Body of pancreas (tissue), 4 donors: Measurements from ENCODE around the gene SLC9A9.

Experiments used
- POLR2A ChIP-seq, 3 donors: fragments of 450-650 bp; IDR thresholded peaks; one replicate each; pipeline ENCODE4 v1.6.1; 2016; ENCODE audit warnings: antibody characterized with exemption in 3 of 3, mild to moderate bottlenecking in 2 of 3
- TF ChIP-seq, protein P1 (sequence below), 7 experiments: fragments of 450-650 bp in 4 of 7; fragments of 200-600 bp in 3 of 7; sonication (generic) in 3 of 7; IDR thresholded peaks; one replicate each; pipeline ENCODE4 v1.5.1; 2016 to 2019; ENCODE audit warnings: antibody characterized with exemption in 7 of 7

DNA sequence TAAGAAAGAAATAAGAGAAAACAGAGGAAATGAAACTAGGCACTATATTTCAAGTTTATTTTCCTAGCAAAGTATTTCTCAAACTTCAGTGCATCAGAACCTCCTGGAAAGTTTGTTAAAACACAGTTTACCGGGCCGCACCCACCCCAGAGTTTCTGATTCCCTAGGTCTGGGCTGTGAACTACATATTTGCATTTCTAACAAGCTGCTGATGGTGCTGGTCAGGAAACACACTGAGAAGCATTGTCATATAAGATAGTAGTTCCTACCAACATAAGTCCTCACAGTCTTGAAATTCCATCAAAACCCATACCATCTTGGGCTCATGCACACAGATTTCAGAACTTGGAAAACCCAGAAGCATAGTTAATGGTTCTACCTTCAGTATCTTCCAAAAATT lies 8.3 kb downstream of the SLC9A9 start:
- TF ChIP-seq, protein P1, sequence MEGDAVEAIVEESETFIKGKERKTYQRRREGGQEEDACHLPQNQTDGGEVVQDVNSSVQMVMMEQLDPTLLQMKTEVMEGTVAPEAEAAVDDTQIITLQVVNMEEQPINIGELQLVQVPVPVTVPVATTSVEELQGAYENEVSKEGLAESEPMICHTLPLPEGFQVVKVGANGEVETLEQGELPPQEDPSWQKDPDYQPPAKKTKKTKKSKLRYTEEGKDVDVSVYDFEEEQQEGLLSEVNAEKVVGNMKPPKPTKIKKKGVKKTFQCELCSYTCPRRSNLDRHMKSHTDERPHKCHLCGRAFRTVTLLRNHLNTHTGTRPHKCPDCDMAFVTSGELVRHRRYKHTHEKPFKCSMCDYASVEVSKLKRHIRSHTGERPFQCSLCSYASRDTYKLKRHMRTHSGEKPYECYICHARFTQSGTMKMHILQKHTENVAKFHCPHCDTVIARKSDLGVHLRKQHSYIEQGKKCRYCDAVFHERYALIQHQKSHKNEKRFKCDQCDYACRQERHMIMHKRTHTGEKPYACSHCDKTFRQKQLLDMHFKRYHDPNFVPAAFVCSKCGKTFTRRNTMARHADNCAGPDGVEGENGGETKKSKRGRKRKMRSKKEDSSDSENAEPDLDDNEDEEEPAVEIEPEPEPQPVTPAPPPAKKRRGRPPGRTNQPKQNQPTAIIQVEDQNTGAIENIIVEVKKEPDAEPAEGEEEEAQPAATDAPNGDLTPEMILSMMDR (IDR thresholded peaks at IDR 0.05), result no peak
- no peak for TF ChIP-seq POLR2A (IDR thresholded peaks at IDR 0.05)
